OCI-LY3 (cell line): Measurements from ENCODE around the gene ZNF746.

ENCODE experiments used
- H2AFZ ChIP-seq: fragments of 200-600, 300-600 bp; shearing (Covaris generic); 2 replicates; pipeline ENCODE4 v1.6.0; 2014; ENCODE audit warnings: antibody characterized with exemption, low read depth, low read length
- H3K27ac ChIP-seq: fragments of 200-600, 300-600 bp; sonication (generic); 2 replicates; pipeline ENCODE4 v1.5.1; 2014; ENCODE audit warnings: mild to moderate bottlenecking, low read length, moderate library complexity, mixed read lengths
- H3K27me3 ChIP-seq: fragments of 200-600, 300-600 bp; sonication (generic); 2 replicates; pipeline ENCODE4 v1.6.1; 2014; ENCODE audit warnings: low read depth, low read length, mixed read lengths
- H3K36me3 ChIP-seq: fragments of 200-600, 300-600 bp; sonication (generic); replicated peaks from 2 replicates; pipeline ENCODE3; 2014; ENCODE audit warnings: low read depth, low read length, mixed read lengths
- H3K4me1 ChIP-seq: fragments of 300-600, 200-600 bp; sonication (generic); 2 replicates; pipeline ENCODE4 v1.6.1; 2014; ENCODE audit warnings: low read length, mixed read lengths
- H3K4me2 ChIP-seq: fragments of 200-600, 300-600 bp; sonication (generic); 2 replicates; pipeline ENCODE4 v1.6.1; 2014; ENCODE audit warnings: low read length, mixed read lengths
- H3K4me3 ChIP-seq: fragments of 300-600, 200-600 bp; sonication (generic); 2 replicates; pipeline ENCODE4 v1.5.1; 2014; ENCODE audit warnings: antibody characterized with exemption, mild to moderate bottlenecking, low read length, moderate library complexity
- H3K79me2 ChIP-seq: fragments of 300-600, 200-600 bp; shearing (Covaris generic); 2 replicates; pipeline ENCODE4 v1.6.1; 2014; ENCODE audit warnings: mild to moderate bottlenecking, low read length, mixed read lengths
- H3K9ac ChIP-seq: fragments of 300-600, 200-600 bp; shearing (Covaris generic); 2 replicates; pipeline ENCODE4 v1.6.0; 2014; ENCODE audit warnings: mild to moderate bottlenecking, low read length, moderate library complexity
- H3K9me3 ChIP-seq: fragments of 200-600, 300-600 bp; shearing (Covaris generic); 2 replicates; pipeline ENCODE4 v1.6.1; 2014; ENCODE audit warnings: low read length, mixed read lengths; ENCODE audit not compliant: insufficient read depth
- H4K20me1 ChIP-seq: fragments of 200-600, 300-600 bp; sonication (generic); 2 replicates; pipeline ENCODE4 v1.6.1; 2016; ENCODE audit warnings: low read length, mixed read lengths; ENCODE audit not compliant: insufficient read depth
- CTCF ChIP-seq: fragments of 200-600, 300-600 bp; sonication (generic); IDR thresholded peaks from 2 replicates; pipeline ENCODE4 v1.5.1; 2014; ENCODE audit warnings: antibody characterized with exemption, low read length, low read depth
- EZH2phosphoT487 ChIP-seq: fragments of 200-600 bp; shearing (Covaris generic); IDR thresholded peaks from 2 replicates; pipeline ENCODE4 v1.6.1; 2018; ENCODE audit warnings: antibody characterized with exemption, mixed run types, low read depth

ZNF746 gene

GRCh38 chr7:149475121-149476045 is 22.2 kb downstream of the ZNF746 start:
- H3K27ac ChIP-seq = no peak overlapping the region
- no peak for TF ChIP-seq EZH2phosphoT487
- no peak for TF ChIP-seq CTCF
- no peak overlapping the region for H3K4me3 ChIP-seq
- H3K4me1 ChIP-seq = no peaks in the 10 kb centered on the region
- no peak overlapping the region for H3K9ac ChIP-seq
- peaks cover 84% of the 10 kb centered on the region for H3K36me3 ChIP-seq
- H4K20me1 ChIP-seq = no peaks in the 10 kb centered on the region
- peaks cover 10% of the 10 kb centered on the region; the same call in 1 of the 2 replicates for H3K79me2 ChIP-seq
- H3K9me3 ChIP-seq = peaks cover 5% of the 10 kb centered on the region; the same call in 1 of the 2 replicates
- H2AFZ ChIP-seq = no peak overlapping the region
- no peaks in the 10 kb centered on the region for H3K27me3 ChIP-seq
- no peak overlapping the region for H3K4me2 ChIP-seq

- TF ChIP-seq EZH2phosphoT487 (no peak), CTCF (no peak)
- H3K4me3 ChIP-seq = no peak overlapping the region
- H3K9me3 ChIP-seq = peaks cover 5% of the 10 kb centered on the region; the same call in 1 of the 2 replicates
- H3K9ac ChIP-seq = no peak overlapping the region
- H2AFZ ChIP-seq = no peak overlapping the region
- no peak overlapping the region for H3K27ac ChIP-seq
- H3K4me1 ChIP-seq = no peaks in the 10 kb centered on the region
- H4K20me1 ChIP-seq = no peaks in the 10 kb centered on the region
- no peaks in the 10 kb centered on the region for H3K27me3 ChIP-seq
- peaks cover 5% of the 10 kb centered on the region; the same call in 1 of the 2 replicates for H3K79me2 ChIP-seq
- no peak overlapping the region for H3K4me2 ChIP-seq
- peaks cover 75% of the 10 kb centered on the region for H3K36me3 ChIP-seq
Observed at GRCh38 chr7:149474309-149475120, 23.1 kb downstream of the ZNF746 start.

GRCh38 chr7:149473251-149473650 is 24.4 kb downstream of the ZNF746 start:
- H3K4me2 ChIP-seq = no peak overlapping the region
- no peaks in the 10 kb centered on the region for H4K20me1 ChIP-seq
- H3K36me3 ChIP-seq = peaks cover 62% of the 10 kb centered on the region
- no peak for TF ChIP-seq CTCF
- TF ChIP-seq EZH2phosphoT487 = no peak
- H2AFZ ChIP-seq = no peak overlapping the region
- no peaks in the 10 kb centered on the region for H3K9me3 ChIP-seq
- no peaks in the 10 kb centered on the region for H3K27me3 ChIP-seq
- H3K27ac ChIP-seq = no peak overlapping the region
- no peak overlapping the region for H3K9ac ChIP-seq
- no peaks in the 10 kb centered on the region for H3K4me1 ChIP-seq
- no peak overlapping the region for H3K4me3 ChIP-seq
- H3K79me2 ChIP-seq = peaks cover 2% of the 10 kb centered on the region; the same call in 1 of the 2 replicates
